ENCODE measurements around the gene SLC22A7.

DNA sequence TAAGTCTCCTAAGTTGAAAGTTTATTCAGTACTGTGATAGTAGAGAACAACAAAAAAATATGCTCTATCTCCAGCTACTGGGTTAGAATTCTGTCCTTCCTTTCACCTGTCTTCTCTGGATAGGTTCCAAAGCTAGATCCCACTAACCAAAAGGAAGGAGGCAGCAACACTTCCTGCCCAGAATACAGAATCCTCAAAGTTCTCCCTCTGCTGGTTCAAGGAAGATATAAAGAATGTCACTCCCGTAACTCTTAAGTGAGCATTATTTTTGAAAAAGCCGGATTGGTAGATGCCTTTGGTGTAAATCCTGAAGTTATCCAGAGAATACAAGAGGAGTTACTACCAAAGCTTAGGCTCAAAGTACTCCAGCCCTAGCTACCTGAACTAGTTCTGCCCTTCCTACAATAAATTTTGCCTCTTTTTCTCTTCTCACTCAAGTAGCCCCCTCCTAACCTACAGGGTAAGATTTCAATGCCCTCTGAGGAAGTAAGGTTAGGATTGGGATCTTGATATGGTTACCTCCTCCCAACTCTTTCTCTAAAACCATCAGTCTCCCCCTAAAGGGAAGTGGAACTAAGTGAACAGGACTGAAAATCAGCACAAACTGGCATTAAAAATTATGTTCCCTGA lies 36.5 kb downstream of the SLC22A7 start:
- no peak for TF ChIP-seq POLR2A (IDR thresholded peaks at IDR 0.05; ENCODE audit: low read length)
- TF ChIP-seq GATA1 (IDR thresholded peaks at IDR 0.05; ENCODE audit: low read depth, low read length): no peak
